Right atrium auricular region (tissue), 2 donors: ENCODE results near the gene BPIFB6. TPM values are rescaled to one million over a fixed set of nuclear protein-coding genes. Genes with fewer than 3 reads are reported as not detected.

Experiments used
- DNase-seq: peaks from one replicate; pipeline ENCODE4 v3.0.0-alpha.2; 2019; ENCODE audit warnings: low spot score
- H3K27ac ChIP-seq, 2 donors: fragments of 200-600 bp; sonication (generic); 1 replicate in 1 of 2; 2 replicates in 1 of 2; pipeline ENCODE4 v1.5.1; 2016 to 2019
- H3K27me3 ChIP-seq, 2 donors: fragments of 200-600 bp; sonication (generic); one replicate each; pipeline versions ENCODE4 v1.5.1 to v1.6.0; 2017 to 2019
- H3K36me3 ChIP-seq: fragments of 200-600 bp; sonication (generic); one replicate; pipeline ENCODE4 v1.5.1; 2016
- H3K4me1 ChIP-seq, 2 donors: fragments of 200-600 bp; sonication (generic); one replicate each; pipeline versions ENCODE4 v1.5.1 to v1.6.0; 2017 to 2019
- H3K4me3 ChIP-seq, 2 donors: fragments of 200-600 bp; sonication (generic); 1 replicate in 1 of 2; 2 replicates in 1 of 2; pipeline ENCODE4 v1.5.1; 2017 to 2019; ENCODE audit warnings: mild to moderate bottlenecking in 1 of 2, moderate library complexity in 1 of 2
- H3K9me3 ChIP-seq, 2 donors: fragments of 200-600 bp; sonication (generic); one replicate each; pipeline ENCODE4 v1.5.1; 2019
- CTCF ChIP-seq, 2 donors: fragments of 200-600 bp; sonication (generic); IDR thresholded peaks; one replicate each; pipeline ENCODE4 v1.5.1; 2019; ENCODE audit warnings: antibody characterized with exemption in 2 of 2
- total RNA-seq, 2 donors: library from RNA; depleted of rRNA; stranded (reverse); fragments of >200 nt; gene quantifications; one replicate each; pipeline ENCODE4 v1.1.0, GENCODE V29; 2016

BPIFB6 gene
- total RNA-seq, 2 donors from 2014 or later, result not detected

DNA sequence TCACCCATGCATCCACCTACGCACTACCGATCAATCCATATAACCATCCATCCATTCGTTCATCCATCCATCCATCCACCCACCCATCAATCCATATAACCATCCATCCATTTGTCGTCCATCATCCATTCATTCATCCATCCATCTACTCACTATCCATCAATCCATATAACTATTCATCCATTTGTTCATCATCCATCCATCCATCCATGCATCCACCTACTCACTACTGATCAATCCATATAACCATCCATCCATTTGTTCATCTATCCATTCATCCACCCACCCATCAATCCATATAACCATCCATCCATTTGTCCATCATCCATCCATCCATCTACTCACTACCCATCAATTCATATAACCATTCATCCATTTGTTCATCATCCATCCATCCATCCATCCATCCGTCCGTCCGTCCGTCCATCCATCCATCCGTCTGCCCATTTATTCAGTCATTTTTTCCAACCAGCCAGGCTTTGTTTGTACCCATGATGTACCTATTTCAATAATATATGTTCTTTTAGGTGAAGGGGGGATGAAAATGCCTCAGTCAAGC is 6.1 kb upstream of the BPIFB6 start:
- H3K4me3 ChIP-seq, result no peak overlapping the region
- no peaks in the 10 kb centered on the region for H3K27me3 ChIP-seq
- DNase-seq, result no peak
- H3K36me3 ChIP-seq, result no peaks in the 10 kb centered on the region
- no peak overlapping the region for H3K27ac ChIP-seq
- H3K9me3 ChIP-seq, result no peaks in the 10 kb centered on the region
- no peaks in the 10 kb centered on the region for H3K4me1 ChIP-seq
- TF ChIP-seq CTCF (IDR thresholded peaks at IDR 0.05), result no peak

DNA sequence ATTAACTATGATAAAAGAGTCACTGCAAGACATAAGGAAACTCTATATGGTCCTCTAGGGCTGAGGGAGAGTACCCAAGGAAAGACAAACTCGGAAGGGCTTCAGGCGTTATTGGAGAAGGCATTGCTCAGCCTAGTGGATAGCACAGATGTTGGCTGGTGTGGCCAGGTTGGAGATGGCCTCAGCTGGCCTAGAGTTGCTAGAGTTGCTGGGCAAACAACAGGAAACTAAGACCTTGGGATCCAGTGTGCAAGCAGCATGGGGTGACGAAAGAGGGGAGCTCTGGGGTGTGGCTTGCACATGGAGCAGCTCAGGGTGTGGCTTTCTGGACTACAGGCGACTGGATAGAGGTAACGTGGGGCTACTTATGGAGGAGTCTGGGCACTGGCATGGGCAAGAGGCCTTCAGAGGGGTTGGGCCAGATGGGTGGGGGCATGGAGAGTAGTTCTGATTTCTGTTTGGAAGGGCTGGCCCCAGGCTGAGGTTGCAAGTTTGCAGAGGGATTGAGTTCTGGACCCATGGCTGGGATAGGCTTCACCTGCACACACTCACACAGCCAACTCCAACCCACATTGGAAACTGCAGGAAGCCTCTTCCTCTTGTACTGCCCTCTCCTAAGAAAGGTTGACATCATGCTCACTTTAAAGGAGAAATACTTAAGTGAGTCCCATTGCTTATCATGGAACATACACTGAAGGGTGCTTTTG is 5.2 kb upstream of the BPIFB6 start:
- Histone ChIP-seq H3K27ac (no peak overlapping the region), H3K9me3 (no peaks in the 10 kb centered on the region), H3K36me3 (no peaks in the 10 kb centered on the region), H3K4me1 (no peaks in the 10 kb centered on the region), H3K27me3 (no peaks in the 10 kb centered on the region), H3K4me3 (no peak overlapping the region)
- DNase-seq, result no peak
- TF ChIP-seq CTCF (IDR thresholded peaks at IDR 0.05), result no peak

- H3K4me3 ChIP-seq, result no peak overlapping the region
- no peak for TF ChIP-seq CTCF (IDR thresholded peaks at IDR 0.05)
- no peak overlapping the region for H3K27ac ChIP-seq
- H3K9me3 ChIP-seq, result no peaks in the 10 kb centered on the region
- H3K36me3 ChIP-seq, result no peaks in the 10 kb centered on the region
- no peak for DNase-seq
- H3K4me1 ChIP-seq, result no peaks in the 10 kb centered on the region
- H3K27me3 ChIP-seq, result no peaks in the 10 kb centered on the region
Measured at GRCh38 chr20:33026779-33027759, 4.4 kb upstream of the BPIFB6 start.

GRCh38 chr20:33027769-33028751 is 3.4 kb upstream of the BPIFB6 start:
- Histone ChIP-seq H3K9me3 (peaks cover 0 to under 1% of the 10 kb centered on the region in 2 donors), H3K4me3 (no peak overlapping the region), H3K27me3 (no peaks in the 10 kb centered on the region), H3K36me3 (no peaks in the 10 kb centered on the region), H3K27ac (no peak overlapping the region), H3K4me1 (no peaks in the 10 kb centered on the region)
- no peak for TF ChIP-seq CTCF (IDR thresholded peaks at IDR 0.05)
- DNase-seq, result no peak

GRCh38 chr20:33028875-33029274 is 2.6 kb upstream of the BPIFB6 start:
- Histone ChIP-seq H3K4me3 (no peak overlapping the region), H3K36me3 (no peaks in the 10 kb centered on the region), H3K4me1 (no peaks in the 10 kb centered on the region), H3K27ac (no peak overlapping the region), H3K27me3 (no peaks in the 10 kb centered on the region), H3K9me3 (peaks cover 0 to 6% of the 10 kb centered on the region in 2 donors)
- TF ChIP-seq CTCF (IDR thresholded peaks at IDR 0.05), result no peak
- DNase-seq, result no peak
